MM.1S (cell line): ENCODE data around the gene LDLR.

Experiments
- DNase-seq: peaks from one replicate; pipeline ENCODE4 v3.0.0-alpha.2; 2015
- H2AFZ ChIP-seq: fragments of 300-600 bp; sonication (generic); 2 replicates; pipeline ENCODE4 v1.6.0; 2016; ENCODE audit warnings: antibody characterized with exemption, low read length
- H3F3A ChIP-seq: fragments of 300-600 bp; sonication (generic); 2 replicates; pipeline ENCODE4 v1.6.1; 2016; ENCODE audit warnings: mild to moderate bottlenecking, antibody characterized with exemption, low read length, moderate library complexity, mixed read lengths; ENCODE audit not compliant: insufficient read depth
- H3K27ac ChIP-seq: fragments of 300-600 bp; sonication (generic); 2 replicates; pipeline ENCODE4 v1.5.1; 2016; ENCODE audit warnings: mild to moderate bottlenecking, low read length
- H3K27me3 ChIP-seq: fragments of 300-600 bp; sonication (generic); replicated peaks from 2 replicates; pipeline ENCODE4 v1.6.0; 2016; ENCODE audit warnings: low read length; ENCODE audit not compliant: insufficient read depth
- H3K36me3 ChIP-seq: fragments of 300-600 bp; sonication (generic); replicated peaks from 2 replicates; pipeline ENCODE4 v1.6.1; 2016; ENCODE audit warnings: mild to moderate bottlenecking, low read length, mixed read lengths; ENCODE audit not compliant: insufficient read depth
- H3K4me1 ChIP-seq: fragments of 300-600 bp; sonication (generic); 2 replicates; pipeline ENCODE4 v1.6.1; 2016; ENCODE audit warnings: low read length, mixed read lengths
- H3K4me2 ChIP-seq: fragments of 300-600 bp; sonication (generic); 2 replicates; pipeline ENCODE4 v1.6.0; 2016; ENCODE audit warnings: low read depth, low read length
- H3K4me3 ChIP-seq: fragments of 300-600 bp; sonication (generic); 2 replicates; pipeline ENCODE4 v1.5.1; 2016; ENCODE audit warnings: low read length, mixed read lengths
- H3K79me2 ChIP-seq: fragments of 300-600 bp; sonication (generic); 2 replicates; pipeline ENCODE4 v1.6.1; 2016; ENCODE audit warnings: mixed run types, low read length, mixed read lengths
- H3K9ac ChIP-seq: fragments of 300-600 bp; sonication (generic); 2 replicates; pipeline ENCODE4 v1.6.1; 2016; ENCODE audit warnings: low read length, mixed read lengths
- H3K9me2 ChIP-seq: fragments of 300-600 bp; sonication (generic); replicated peaks from 2 replicates; pipeline ENCODE4 v1.6.1; 2016; ENCODE audit warnings: mild to moderate bottlenecking, low read length, mixed read lengths; ENCODE audit not compliant: insufficient read depth
- H3K9me3 ChIP-seq: fragments of 300-600 bp; sonication (generic); replicated peaks from 2 replicates; pipeline ENCODE4 v1.6.1; 2016; ENCODE audit warnings: mild to moderate bottlenecking, low read length, mixed read lengths; ENCODE audit not compliant: insufficient read depth
- H4K20me1 ChIP-seq: fragments of 300-600 bp; sonication (generic); 2 replicates; pipeline ENCODE4 v1.6.1; 2016; ENCODE audit warnings: mild to moderate bottlenecking, low read length, moderate library complexity, mixed read lengths; ENCODE audit not compliant: insufficient read depth
- CTCF ChIP-seq: fragments of 300-600 bp; sonication (generic); IDR thresholded peaks from 2 replicates; pipeline ENCODE4 v1.5.1; 2016; ENCODE audit warnings: antibody characterized with exemption, low read length, mixed read lengths
- EZH2 ChIP-seq: fragments of 300-600 bp; sonication (generic); optimal IDR thresholded peaks from 2 replicates; pipeline ENCODE3; 2017; ENCODE audit warnings: low read depth, mild to moderate bottlenecking, antibody characterized with exemption, low read length, mixed read lengths
- EZH2phosphoT487 ChIP-seq: fragments of 300-600 bp; sonication (generic); IDR thresholded peaks from 2 replicates; pipeline ENCODE4 v1.6.1; 2018; ENCODE audit warnings: antibody characterized with exemption, low read length

Gene LDLR

GRCh38 chr19:11054200-11054599 is 35.1 kb upstream of the LDLR start:
- no peak overlapping the region for H3K9ac ChIP-seq
- no peaks in the 10 kb centered on the region for H4K20me1 ChIP-seq
- no peak overlapping the region for H3K4me2 ChIP-seq
- no peak overlapping the region for H3K4me3 ChIP-seq
- H3K36me3 ChIP-seq: no peaks in the 10 kb centered on the region; the same call in 1 of the 2 replicates
- H3F3A ChIP-seq: peaks cover 9% of the 10 kb centered on the region
- peaks cover 12% of the 10 kb centered on the region for H3K4me1 ChIP-seq
- H3K79me2 ChIP-seq: peaks cover 12% of the 10 kb centered on the region
- H2AFZ ChIP-seq: no peak overlapping the region
- no peaks in the 10 kb centered on the region for H3K9me2 ChIP-seq
- H3K27ac ChIP-seq: no peak overlapping the region
- H3K9me3 ChIP-seq: no peaks in the 10 kb centered on the region
- no peaks in the 10 kb centered on the region for H3K27me3 ChIP-seq
- TF ChIP-seq EZH2phosphoT487 (no peak), EZH2 (no peak), CTCF (no peak)
- no peak for DNase-seq

GRCh38 chr19:11054628-11055027 is 34.6 kb upstream of the LDLR start:
- Histone ChIP-seq H3K27ac (no peak overlapping the region), H2AFZ (no peak overlapping the region), H3K4me3 (no peak overlapping the region), H4K20me1 (no peaks in the 10 kb centered on the region), H3K9ac (no peak overlapping the region), H3K36me3 (no peaks in the 10 kb centered on the region; the same call in 1 of the 2 replicates), H3K4me1 (peaks cover 8% of the 10 kb centered on the region), H3F3A (peaks cover 5% of the 10 kb centered on the region), H3K27me3 (no peaks in the 10 kb centered on the region), H3K79me2 (peaks cover 12% of the 10 kb centered on the region), H3K9me2 (no peaks in the 10 kb centered on the region), H3K4me2 (no peak overlapping the region), H3K9me3 (no peaks in the 10 kb centered on the region)
- DNase-seq: no peak
- TF ChIP-seq EZH2: no peak
- TF ChIP-seq EZH2phosphoT487: no peak
- TF ChIP-seq CTCF: no peak

GRCh38 chr19:11058246-11059030 is 30.8 kb upstream of the LDLR start:
- no peaks in the 10 kb centered on the region; the same call in 1 of the 2 replicates for H3K36me3 ChIP-seq

More at GRCh38 chr19:11058246-11059030, 30.8 kb upstream of the LDLR start:
- H3K9ac ChIP-seq: no peak overlapping the region
- H3K9me2 ChIP-seq: no peaks in the 10 kb centered on the region
- H3K9me3 ChIP-seq: no peaks in the 10 kb centered on the region
- H3K27me3 ChIP-seq: no peaks in the 10 kb centered on the region
- no peak overlapping the region for H3K4me3 ChIP-seq
- H2AFZ ChIP-seq: no peak overlapping the region
- no peaks in the 10 kb centered on the region for H3K4me1 ChIP-seq
- H4K20me1 ChIP-seq: no peaks in the 10 kb centered on the region
- H3F3A ChIP-seq: no peaks in the 10 kb centered on the region
- no peaks in the 10 kb centered on the region for H3K79me2 ChIP-seq
- no peak overlapping the region for H3K27ac ChIP-seq
- no peak overlapping the region for H3K4me2 ChIP-seq
- TF ChIP-seq EZH2: no peak
- TF ChIP-seq EZH2phosphoT487: no peak
- TF ChIP-seq CTCF: no peak
- DNase-seq: no peak
